Measurements from ENCODE around the gene TAOK3.

Gene TAOK3

GRCh38 chr12:118374126-118374725 lies 1.5 kb upstream of the TAOK3 start:
- Histone ChIP-seq H3K9me3 (ENCODE audit: control insufficient read depth, low read length) (no peaks in the 10 kb centered on the region), H3K4me3 (ENCODE audit: insufficient read depth, low read depth, low read length, poor library complexity, severe bottlenecking) (no peak overlapping the region)

GRCh38 chr12:118373616-118374015 lies 909 bp upstream of the TAOK3 start:
- peak overlapping the region; percentile 97 for H3K4me3 ChIP-seq (ENCODE audit: insufficient read depth, low read depth, low read length, poor library complexity, severe bottlenecking)
- DNase-seq, result no peak
- H3K9me3 ChIP-seq (ENCODE audit: control insufficient read depth, low read length), result no peaks in the 10 kb centered on the region
- H3K27me3 ChIP-seq (replicated peaks; ENCODE audit: control insufficient read depth, insufficient read depth, low read length, poor library complexity, severe bottlenecking), result no peaks in the 10 kb centered on the region
- H3K27ac ChIP-seq (ENCODE audit: insufficient read depth, low read length, poor library complexity, severe bottlenecking), result peak overlapping the region; percentile 72
- peaks cover 36% of the 10 kb centered on the region for H3K4me1 ChIP-seq (ENCODE audit: control insufficient read depth, insufficient read depth, low read length, poor library complexity, severe bottlenecking)
- H3K36me3 ChIP-seq (ENCODE audit: control insufficient read depth, insufficient read depth, low read length), result no peaks in the 10 kb centered on the region

More at GRCh38 chr12:118374126-118374725, 1.5 kb upstream of the TAOK3 start:
- no peak for DNase-seq
- H3K4me1 ChIP-seq (ENCODE audit: control insufficient read depth, insufficient read depth, low read length, poor library complexity, severe bottlenecking), result peaks cover 36% of the 10 kb centered on the region
- no peak overlapping the region for H3K27ac ChIP-seq (ENCODE audit: insufficient read depth, low read length, poor library complexity, severe bottlenecking)
- no peaks in the 10 kb centered on the region for H3K27me3 ChIP-seq (replicated peaks; ENCODE audit: control insufficient read depth, insufficient read depth, low read length, poor library complexity, severe bottlenecking)
- peaks cover under 1% of the 10 kb centered on the region for H3K36me3 ChIP-seq (ENCODE audit: control insufficient read depth, insufficient read depth, low read length)

GRCh38 chr12:118371321-118372282 lies 1.1 kb downstream of the TAOK3 start:
- H3K4me1 ChIP-seq (ENCODE audit: control insufficient read depth, insufficient read depth, low read length, poor library complexity, severe bottlenecking), result peaks cover 24% of the 10 kb centered on the region
- H3K36me3 ChIP-seq (ENCODE audit: control insufficient read depth, insufficient read depth, low read length), result no peaks in the 10 kb centered on the region
- no peaks in the 10 kb centered on the region for H3K27me3 ChIP-seq (replicated peaks; ENCODE audit: control insufficient read depth, insufficient read depth, low read length, poor library complexity, severe bottlenecking)
- peak overlapping the region; percentile 97 for H3K4me3 ChIP-seq (ENCODE audit: insufficient read depth, low read depth, low read length, poor library complexity, severe bottlenecking)
- no peaks in the 10 kb centered on the region for H3K9me3 ChIP-seq (ENCODE audit: control insufficient read depth, low read length)
- H3K27ac ChIP-seq (ENCODE audit: insufficient read depth, low read length, poor library complexity, severe bottlenecking), result no peak overlapping the region
- no peak for DNase-seq

- no peak overlapping the region for H3K27ac ChIP-seq (ENCODE audit: insufficient read depth, low read length, poor library complexity, severe bottlenecking)
- H3K9me3 ChIP-seq (ENCODE audit: control insufficient read depth, low read length), result no peaks in the 10 kb centered on the region
- H3K4me1 ChIP-seq (ENCODE audit: control insufficient read depth, insufficient read depth, low read length, poor library complexity, severe bottlenecking), result peaks cover 24% of the 10 kb centered on the region
- H3K4me3 ChIP-seq (ENCODE audit: insufficient read depth, low read depth, low read length, poor library complexity, severe bottlenecking), result no peak overlapping the region
- H3K27me3 ChIP-seq (replicated peaks; ENCODE audit: control insufficient read depth, insufficient read depth, low read length, poor library complexity, severe bottlenecking), result no peaks in the 10 kb centered on the region
- DNase-seq, result no peak
- H3K36me3 ChIP-seq (ENCODE audit: control insufficient read depth, insufficient read depth, low read length), result no peaks in the 10 kb centered on the region
Measured at GRCh38 chr12:118370601-118371000, 2.1 kb downstream of the TAOK3 start.

- no peak for DNase-seq
- Histone ChIP-seq H3K4me3 (ENCODE audit: insufficient read depth, low read depth, low read length, poor library complexity, severe bottlenecking) (no peak overlapping the region), H3K9me3 (ENCODE audit: control insufficient read depth, low read length) (no peaks in the 10 kb centered on the region), H3K27ac (ENCODE audit: insufficient read depth, low read length, poor library complexity, severe bottlenecking) (no peak overlapping the region), H3K36me3 (ENCODE audit: control insufficient read depth, insufficient read depth, low read length) (no peaks in the 10 kb centered on the region), H3K27me3 (replicated peaks; ENCODE audit: control insufficient read depth, insufficient read depth, low read length, poor library complexity, severe bottlenecking) (no peaks in the 10 kb centered on the region), H3K4me1 (ENCODE audit: control insufficient read depth, insufficient read depth, low read length, poor library complexity, severe bottlenecking) (peaks cover 21% of the 10 kb centered on the region)
Measured at GRCh38 chr12:118368821-118369220, 3.9 kb downstream of the TAOK3 start.

- H3K4me1 ChIP-seq (ENCODE audit: control insufficient read depth, insufficient read depth, low read length, poor library complexity, severe bottlenecking), result peaks cover 10% of the 10 kb centered on the region
- no peaks in the 10 kb centered on the region for H3K36me3 ChIP-seq (ENCODE audit: control insufficient read depth, insufficient read depth, low read length)
- H3K27me3 ChIP-seq (replicated peaks; ENCODE audit: control insufficient read depth, insufficient read depth, low read length, poor library complexity, severe bottlenecking), result no peaks in the 10 kb centered on the region
- H3K4me3 ChIP-seq (ENCODE audit: insufficient read depth, low read depth, low read length, poor library complexity, severe bottlenecking), result no peak overlapping the region
- no peak overlapping the region for H3K27ac ChIP-seq (ENCODE audit: insufficient read depth, low read length, poor library complexity, severe bottlenecking)
- no peaks in the 10 kb centered on the region for H3K9me3 ChIP-seq (ENCODE audit: control insufficient read depth, low read length)
- DNase-seq, result no peak
Measured at GRCh38 chr12:118361889-118362288, 10.8 kb downstream of the TAOK3 start.

- Histone ChIP-seq H3K36me3 (ENCODE audit: control insufficient read depth, insufficient read depth, low read length) (no peaks in the 10 kb centered on the region), H3K9me3 (ENCODE audit: control insufficient read depth, low read length) (no peaks in the 10 kb centered on the region), H3K4me3 (ENCODE audit: insufficient read depth, low read depth, low read length, poor library complexity, severe bottlenecking) (no peak overlapping the region), H3K27ac (ENCODE audit: insufficient read depth, low read length, poor library complexity, severe bottlenecking) (no peak overlapping the region), H3K27me3 (replicated peaks; ENCODE audit: control insufficient read depth, insufficient read depth, low read length, poor library complexity, severe bottlenecking) (no peaks in the 10 kb centered on the region), H3K4me1 (ENCODE audit: control insufficient read depth, insufficient read depth, low read length, poor library complexity, severe bottlenecking) (peaks cover 14% of the 10 kb centered on the region)
- no peak for DNase-seq
Measured at GRCh38 chr12:118361092-118361404, 11.7 kb downstream of the TAOK3 start.

- Histone ChIP-seq H3K4me3 (ENCODE audit: insufficient read depth, low read depth, low read length, poor library complexity, severe bottlenecking) (peak overlapping the region; percentile 52), H3K9me3 (ENCODE audit: control insufficient read depth, low read length) (no peaks in the 10 kb centered on the region), H3K36me3 (ENCODE audit: control insufficient read depth, insufficient read depth, low read length) (peaks cover 3% of the 10 kb centered on the region), H3K4me1 (ENCODE audit: control insufficient read depth, insufficient read depth, low read length, poor library complexity, severe bottlenecking) (peaks cover 14% of the 10 kb centered on the region), H3K27ac (ENCODE audit: insufficient read depth, low read length, poor library complexity, severe bottlenecking) (peak overlapping the region; percentile 60), H3K27me3 (replicated peaks; ENCODE audit: control insufficient read depth, insufficient read depth, low read length, poor library complexity, severe bottlenecking) (no peaks in the 10 kb centered on the region)
- no peak for DNase-seq
Measured at GRCh38 chr12:118359541-118359915, 13.2 kb downstream of the TAOK3 start.

- Histone ChIP-seq H3K27ac (ENCODE audit: insufficient read depth, low read length, poor library complexity, severe bottlenecking) (peak overlapping the region; percentile 60), H3K36me3 (ENCODE audit: control insufficient read depth, insufficient read depth, low read length) (peaks cover 3% of the 10 kb centered on the region), H3K4me3 (ENCODE audit: insufficient read depth, low read depth, low read length, poor library complexity, severe bottlenecking) (peak overlapping the region; percentile 52), H3K9me3 (ENCODE audit: control insufficient read depth, low read length) (no peaks in the 10 kb centered on the region), H3K27me3 (replicated peaks; ENCODE audit: control insufficient read depth, insufficient read depth, low read length, poor library complexity, severe bottlenecking) (no peaks in the 10 kb centered on the region), H3K4me1 (ENCODE audit: control insufficient read depth, insufficient read depth, low read length, poor library complexity, severe bottlenecking) (peaks cover 14% of the 10 kb centered on the region)
- no peak for DNase-seq
Measured at GRCh38 chr12:118358612-118359540, 13.8 kb downstream of the TAOK3 start.

All from effector memory CD4-positive, alpha-beta T cell (primary cell).